Endodermal cell (in vitro differentiated cells): Measurements from ENCODE around the gene MNAT1. TPM values are rescaled to one million over a fixed set of nuclear protein-coding genes. Genes with fewer than 3 reads are reported as not detected.
"Not testable (repeated sequence)": the region's sequence is repeated elsewhere in the genome, so short reads cannot be mapped to it uniquely, and the experiment has no call there.

ENCODE experiments used
- DNase-seq: peaks from one replicate; pipeline ENCODE4 v3.0.0-alpha.2; 2017
- H3K27ac ChIP-seq: 2 replicates; pipeline ENCODE4 v1.5.1; 2013; ENCODE audit warnings: mild to moderate bottlenecking, low read depth, low read length, moderate library complexity
- H3K27me3 ChIP-seq: 2 replicates; pipeline ENCODE4 v1.6.1; 2013; ENCODE audit warnings: mild to moderate bottlenecking, low read length, moderate library complexity; ENCODE audit not compliant: insufficient read depth, control insufficient read depth, poor library complexity, severe bottlenecking
- H3K36me3 ChIP-seq: 2 replicates; pipeline ENCODE4 v1.7.0; 2013; ENCODE audit warnings: mild to moderate bottlenecking, low read length, moderate library complexity; ENCODE audit not compliant: control insufficient read depth, insufficient read depth
- H3K4me1 ChIP-seq: one replicate; pipeline ENCODE4 v1.7.0; 2013; ENCODE audit warnings: low read length; ENCODE audit not compliant: control insufficient read depth, insufficient read depth
- H3K4me3 ChIP-seq: 2 replicates; pipeline ENCODE4 v1.5.1; 2013; ENCODE audit warnings: mild to moderate bottlenecking, low read length, moderate library complexity
- H3K9ac ChIP-seq: 2 replicates; pipeline ENCODE4 v1.6.1; 2013; ENCODE audit warnings: mild to moderate bottlenecking, low read length, moderate library complexity; ENCODE audit not compliant: poor library complexity, severe bottlenecking; ENCODE audit errors: extremely low read depth
- H3K9me3 ChIP-seq: 2 replicates; pipeline ENCODE4 v1.6.1; 2013; ENCODE audit warnings: mild to moderate bottlenecking, low read length, moderate library complexity; ENCODE audit not compliant: control insufficient read depth
- H3K27ac Mint-ChIP-seq: 2 replicates; pipeline ENCODE4 v1.8.0; 2020; ENCODE audit warnings: mixed read lengths
- H3K27me3 Mint-ChIP-seq: 2 replicates; pipeline ENCODE4 v1.8.0; 2021; ENCODE audit warnings: mild to moderate bottlenecking, mixed read lengths; ENCODE audit not compliant: insufficient read depth
- H3K36me3 Mint-ChIP-seq: 2 replicates; pipeline ENCODE4 v1.8.0; 2020; ENCODE audit warnings: low read depth, mixed read lengths
- H3K4me1 Mint-ChIP-seq: 2 replicates; pipeline ENCODE4 v1.8.0; 2020; ENCODE audit warnings: mixed read lengths
- H3K4me3 Mint-ChIP-seq: 2 replicates; pipeline ENCODE4 v1.8.0; 2020; ENCODE audit warnings: mild to moderate bottlenecking, moderate library complexity, mixed read lengths
- H3K9me3 Mint-ChIP-seq: 2 replicates; pipeline ENCODE4 v1.8.0; 2020; ENCODE audit warnings: mild to moderate bottlenecking, mixed read lengths
- CTCF ChIP-seq: fragments of 200-600 bp; sonication (generic); conservative IDR thresholded peaks from 2 replicates; pipeline ENCODE4 v1.5.0; 2021; ENCODE audit warnings: antibody characterized with exemption, mild to moderate bottlenecking
- WGBS, 2 experiments: methylation state at CpG; one replicate each; pipeline versions ENCODE4 v1.1.5 to v1.1.7; 2013; ENCODE audit warnings: missing lambda C conversion rate in 2 of 2, mixed read lengths in 1 of 2; ENCODE audit not compliant: insufficient coverage in 1 of 2, insufficient read length in 1 of 2; 5-methylcytosine and 5-hydroxymethylcytosine counted together
- total RNA-seq, 2 donors: library from RNA; stranded (reverse); fragmentation: NEBNext Ultra II Directional in 1 of 2; extraction: Animal tissue kit (Norgen Biotek cat#: 25700) in 1 of 2; gene quantifications; 2 replicates in 1 of 2; 3 replicates in 1 of 2; pipeline ENCODE4 v1.2.1, GENCODE V29; 2021

Gene MNAT1
- total RNA-seq, 2 donors from 2014 or later, result 36.8 to 42.6 TPM

GRCh38 chr14:60723907-60724618 lies 10.5 kb upstream of the MNAT1 start, which contains the start of gene SIX4:
Gene SIX4, minus strand, starts transcription at chr14:60724351. Its CDS starts 277 bp downstream, at chr14:60724074.
- Mint-ChIP-seq H3K9me3 (peaks cover 6% of the 10 kb centered on the region), H3K36me3 (peaks cover 2% of the 10 kb centered on the region), H3K27ac (peak within 1 kb of the TSS; percentile 89), H3K4me1 (peaks cover 27% of the 10 kb centered on the region), H3K4me3 (peak within 1 kb of the TSS; percentile 86), H3K27me3 (peaks cover 44% of the 10 kb centered on the region)
- peak; percentile 95 for DNase-seq
- H3K36me3 ChIP-seq, result peaks cover 11% of the 10 kb centered on the region
- H3K9ac ChIP-seq, result peak within 1 kb of the TSS; percentile 37
- peak within 1 kb of the TSS; percentile 83 for H3K4me3 ChIP-seq
- 0% methylated on average over 2 to 32 of the region's 36 CpGs for WGBS, 2 experiments
- H3K27ac ChIP-seq, result peak within 1 kb of the TSS; percentile 57
- H3K4me1 ChIP-seq, result peaks cover 8% of the 10 kb centered on the region
- no peak for TF ChIP-seq CTCF
- H3K9me3 ChIP-seq, result no peaks in the 10 kb centered on the region
- H3K27me3 ChIP-seq, result peaks cover 17% of the 10 kb centered on the region

DNA sequence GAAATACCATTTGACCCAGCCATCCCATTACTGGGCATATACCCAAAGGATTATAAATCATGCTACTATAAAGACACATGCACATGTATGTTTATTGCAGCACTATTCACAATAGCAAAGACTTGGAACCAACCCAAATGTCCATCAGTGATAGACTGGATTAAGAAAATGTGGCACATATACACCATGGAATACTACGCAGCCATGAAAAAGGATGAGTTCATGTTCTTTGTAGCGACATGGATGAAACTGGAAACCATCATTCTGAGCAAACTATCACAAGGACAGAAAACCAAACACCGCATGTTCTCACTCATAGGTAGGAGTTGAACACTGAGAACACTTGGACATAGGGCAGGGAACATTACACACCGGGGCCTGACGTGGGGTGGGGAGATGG lies 3.3 kb upstream of the MNAT1 start:
- 90 to 95% methylated on average over 2 to 4 of the region's 5 CpGs for WGBS, 2 experiments
- H3K4me3 ChIP-seq, result not testable (repeated sequence)

GRCh38 chr14:60732840-60733483 lies 1.6 kb upstream of the MNAT1 start:
- H3K4me3 Mint-ChIP-seq, result no peak overlapping the region
- H3K4me1 ChIP-seq, result no peaks in the 10 kb centered on the region
- no peak overlapping the region for H3K27ac ChIP-seq
- no peaks in the 10 kb centered on the region for H3K9me3 ChIP-seq
- H3K36me3 Mint-ChIP-seq, result no peaks in the 10 kb centered on the region
- H3K9ac ChIP-seq, result no peak overlapping the region
- H3K4me3 ChIP-seq, result no peak overlapping the region
- H3K4me1 Mint-ChIP-seq, result peaks cover 11% of the 10 kb centered on the region
- H3K27me3 Mint-ChIP-seq, result peaks cover 61% of the 10 kb centered on the region
- WGBS, 2 experiments, result 81 to 83% methylated on average over 3 to 4 of the region's 4 CpGs
- no peak overlapping the region for H3K27ac Mint-ChIP-seq
- no peak for DNase-seq
- H3K9me3 Mint-ChIP-seq, result peaks cover 6% of the 10 kb centered on the region
- H3K27me3 ChIP-seq, result peaks cover 44% of the 10 kb centered on the region
- no peaks in the 10 kb centered on the region for H3K36me3 ChIP-seq
- no peak for TF ChIP-seq CTCF

More for the DNA sequence above, 3.3 kb upstream of the MNAT1 start:
- H3K27ac Mint-ChIP-seq, H3K4me1 ChIP-seq, H3K27ac ChIP-seq, H3K36me3 Mint-ChIP-seq, H3K4me3 Mint-ChIP-seq, H3K36me3 ChIP-seq, DNase-seq, H3K9ac ChIP-seq, H3K9me3 ChIP-seq: not testable (repeated sequence)
- H3K27me3 Mint-ChIP-seq, result peaks cover 66% of the 10 kb centered on the region
- H3K27me3 ChIP-seq, result peaks cover 44% of the 10 kb centered on the region
- H3K9me3 Mint-ChIP-seq, result peaks cover 12% of the 10 kb centered on the region
- H3K4me1 Mint-ChIP-seq, result peaks cover 14% of the 10 kb centered on the region
